Thoracic aorta endothelial cell (primary cell): Measurements from ENCODE around the gene DDB1. TPM values are rescaled to one million over a fixed set of nuclear protein-coding genes. Genes with fewer than 3 reads are reported as not detected.

ENCODE experiments used
- total RNA-seq: library from RNA; depleted of rRNA; stranded (reverse); fragments of >200 nt; gene quantifications from 2 replicates; pipeline ENCODE4 v1.2.3, GENCODE V29; 2012

DDB1 gene
- total RNA-seq, result 233 and 251 TPM in 2 replicates

DNA sequence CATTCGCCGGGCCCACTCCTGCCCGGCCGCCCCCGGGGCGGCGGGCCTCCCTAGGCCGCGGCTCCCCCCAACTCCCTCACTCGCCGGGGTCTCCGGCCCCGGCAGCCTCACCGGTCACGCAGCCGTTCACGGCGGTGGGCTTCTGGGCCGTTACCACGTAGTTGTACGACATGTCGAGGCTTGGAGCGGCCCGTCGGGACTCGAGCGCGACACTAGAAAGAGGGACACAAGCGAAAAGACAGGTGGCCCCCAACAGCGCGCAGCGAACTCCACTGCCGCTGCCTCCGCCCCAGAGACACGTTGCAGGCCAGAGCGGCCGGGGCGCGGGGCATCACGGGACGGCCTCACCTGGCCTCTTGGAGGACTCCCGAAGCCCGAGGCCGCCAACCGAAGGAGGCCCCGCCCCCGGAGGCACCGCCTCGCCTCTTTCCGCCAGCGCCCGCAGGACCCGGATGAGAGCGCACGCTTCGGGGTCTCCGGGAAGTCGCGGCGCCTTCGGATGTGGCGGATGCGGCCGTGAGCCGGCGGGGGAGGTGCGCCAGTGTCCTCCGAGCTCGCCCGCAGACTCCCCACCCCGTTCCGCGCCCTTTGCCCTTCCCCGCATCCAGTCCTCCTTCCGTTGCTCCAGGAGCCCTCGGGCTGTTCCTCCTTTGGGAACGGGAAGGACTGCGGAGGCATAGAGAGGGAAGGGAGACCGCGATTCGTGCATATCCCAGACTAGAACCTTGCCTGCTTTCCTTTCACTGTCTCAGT is at the start of gene DDB1, which contains the start of gene TKFC:
TSS of gene DDB1 (minus strand) at position 309 of the 753 bp plus-strand sequence. CDS start at position 172, 137 bp downstream.
TSS of gene TKFC (plus strand) at position 432 of the 753 bp plus-strand sequence. CDS start 1,501 bp downstream, outside the sequence.

DNA sequence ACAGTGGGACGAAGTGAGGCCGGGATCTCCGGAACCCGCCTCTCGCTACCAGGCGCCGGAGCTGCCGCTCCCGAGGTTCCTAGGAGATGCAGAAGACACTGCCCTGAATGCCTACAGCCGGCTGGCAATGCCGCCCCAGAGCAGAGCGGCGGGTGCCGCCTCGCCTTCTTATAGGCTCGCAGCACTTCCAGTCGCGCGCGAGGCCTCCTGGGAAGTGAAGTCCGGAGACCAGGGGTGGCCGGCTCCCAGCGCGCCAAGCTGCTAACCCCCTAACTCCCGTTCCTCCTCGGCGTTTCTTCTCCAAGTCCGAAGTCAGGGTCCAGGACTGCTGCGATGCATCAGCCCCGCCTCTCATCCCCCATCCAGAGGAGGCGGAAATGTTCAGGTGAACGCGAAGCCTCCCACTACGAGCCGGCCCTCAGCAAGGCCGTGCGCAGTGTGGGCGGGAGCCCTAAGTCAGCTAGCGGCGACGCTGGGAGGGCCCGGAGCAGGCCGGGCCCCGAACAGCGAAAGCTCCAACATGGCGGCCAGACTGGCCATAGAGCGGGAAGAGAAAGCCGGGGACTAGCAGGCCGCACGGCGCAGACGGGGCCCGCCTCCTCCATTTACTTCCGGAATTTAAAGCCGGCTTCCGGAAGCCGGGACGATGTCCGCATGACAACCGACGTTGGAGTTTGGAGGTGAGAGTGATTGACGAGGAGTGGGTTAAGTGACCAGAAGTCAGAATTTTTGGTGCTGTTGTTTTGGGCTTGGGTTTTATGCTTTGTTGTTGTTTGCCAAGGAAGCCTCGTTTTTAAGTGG is 29.0 kb upstream of the DDB1 start, which contains the start of the genes CYB561A3 and TMEM138:
TSS of gene CYB561A3 (minus strand) at position 142 of the 801 bp plus-strand sequence. CDS start 5,169 bp downstream, outside the sequence.
TSS of gene TMEM138 (plus strand) at position 634 of the 801 bp plus-strand sequence. CDS start 2,017 bp downstream, outside the sequence.

DNA sequence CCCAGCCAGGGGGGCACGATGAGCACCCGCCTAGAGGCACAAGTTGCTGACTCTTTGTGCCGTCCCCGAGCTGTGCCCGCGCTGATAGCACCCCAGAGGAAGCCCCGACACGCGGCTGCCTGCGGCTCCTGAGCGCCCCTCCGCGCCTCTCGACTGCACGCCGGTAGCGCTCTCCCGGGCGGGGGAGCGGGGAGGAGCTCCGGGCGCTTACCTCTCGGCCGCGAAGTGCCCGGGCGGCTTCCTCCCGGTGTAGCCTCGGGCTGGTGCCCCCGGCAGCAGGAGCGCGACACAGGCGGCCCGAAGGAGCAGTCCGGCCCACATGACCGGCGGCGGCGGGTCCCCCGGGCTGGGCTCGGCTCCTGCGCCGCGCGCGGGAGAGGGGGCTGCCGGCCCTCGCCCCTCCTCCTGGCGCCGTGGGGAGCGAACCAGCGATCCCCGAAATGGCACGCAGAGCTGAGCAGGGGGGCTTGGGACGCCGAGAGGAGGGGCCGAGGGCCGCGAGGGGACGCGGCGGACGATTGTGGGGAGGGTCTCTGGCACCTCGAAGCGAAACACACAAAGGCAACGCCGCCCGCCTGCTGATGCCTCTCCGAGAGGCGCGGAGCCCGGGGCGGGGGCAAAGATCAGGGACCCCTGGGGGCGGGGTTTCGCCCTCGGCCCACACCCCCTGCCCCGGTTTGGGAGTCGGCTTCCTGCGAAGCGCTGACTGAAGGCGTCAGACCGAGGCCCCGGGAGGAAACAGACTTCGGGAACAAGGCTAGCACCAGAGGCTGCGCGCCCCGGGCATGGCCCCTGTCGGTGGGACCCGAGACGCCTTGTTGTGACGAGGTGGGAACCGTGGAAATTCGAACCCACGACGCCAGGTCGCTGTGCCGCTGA is 37.9 kb downstream of the DDB1 start, which contains the start of gene VWCE:
TSS of gene VWCE (minus strand) at position 600 of the 879 bp plus-strand sequence. CDS start at position 321, 279 bp downstream.

Other genes with a start within 250 kb of the DDB1 start
- gene CD5, start 230.6 kb downstream of the DDB1 start, total RNA-seq, result not detected in 2 replicates
- 15.3 and 19.2 TPM in 2 replicates for gene VPS37C, start 171.7 kb downstream of the DDB1 start, total RNA-seq
- gene PGA3, start 129.6 kb downstream of the DDB1 start, total RNA-seq, result not detected in 2 replicates
- gene PGA4, start 110.8 kb downstream of the DDB1 start, total RNA-seq, result not detected in 2 replicates
- gene PGA5, start 91.9 kb downstream of the DDB1 start, total RNA-seq, result not detected in 2 replicates
- 3.8 and 6.4 TPM in 2 replicates for gene VWCE, start 37.8 kb downstream of the DDB1 start, total RNA-seq
- gene TKFC, start 123 bp upstream of the DDB1 start, total RNA-seq, result 14.9 and 23.0 TPM in 2 replicates
- gene CYB561A3, start 28.8 kb upstream of the DDB1 start, total RNA-seq, result 31.1 and 37.2 TPM in 2 replicates
- gene TMEM138, start 29.3 kb upstream of the DDB1 start, total RNA-seq, result 21.4 and 22.5 TPM in 2 replicates
- 10.3 and 11.3 TPM in 2 replicates for gene TMEM216, start 59.5 kb upstream of the DDB1 start, total RNA-seq
- 33.4 and 39.3 TPM in 2 replicates for gene CPSF7, start 96.9 kb upstream of the DDB1 start, total RNA-seq
- 51.5 and 60.1 TPM in 2 replicates for gene SDHAF2, start 97.0 kb upstream of the DDB1 start, total RNA-seq
- gene LRRC10B, start 175.6 kb upstream of the DDB1 start, total RNA-seq, result not detected in 2 replicates
- gene SYT7, start 248.0 kb upstream of the DDB1 start, total RNA-seq, result 0.13 and 0.36 TPM in 2 replicates